Measurements from ENCODE around the gene UTP25.

UTP25 gene

DNA sequence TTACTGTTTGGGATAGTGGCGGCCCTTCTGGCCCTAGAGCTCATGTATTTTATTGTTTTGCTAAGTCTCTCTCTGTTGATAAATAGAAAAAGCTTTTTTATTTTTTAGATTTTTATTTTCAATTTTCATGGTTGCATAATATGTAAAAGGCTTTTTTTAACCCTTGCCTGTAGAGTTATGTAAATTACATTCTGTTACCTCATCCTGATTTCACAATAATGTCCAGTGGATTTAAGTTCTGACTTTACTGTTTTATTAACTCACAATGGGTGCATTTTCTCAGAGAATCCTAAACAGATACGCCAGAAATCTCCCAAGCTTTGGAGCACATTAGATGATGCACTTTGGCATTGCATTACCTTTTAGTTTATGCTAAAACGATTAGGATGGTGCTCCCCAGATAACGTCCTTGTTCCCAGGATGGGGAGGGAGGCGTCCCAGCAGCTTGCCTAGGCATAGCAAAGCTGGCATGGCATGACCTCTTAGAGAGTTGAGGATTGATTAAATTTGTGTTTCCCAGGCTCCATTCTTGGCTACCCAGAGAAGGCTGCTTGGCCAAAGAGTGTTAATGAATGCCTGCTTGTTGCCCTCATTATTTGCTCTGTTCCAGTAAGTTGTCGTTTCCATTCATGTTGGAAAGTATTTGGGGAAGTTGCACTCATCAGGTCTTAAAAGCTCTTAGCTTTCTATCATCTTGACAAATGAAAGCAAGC, 17.1 kb downstream of the UTP25 start:
- DNase-seq: no peak

- DNase-seq: no peak
Measured at GRCh38 chr1:209845408-209845725, 17.6 kb downstream of the UTP25 start.

DNA sequence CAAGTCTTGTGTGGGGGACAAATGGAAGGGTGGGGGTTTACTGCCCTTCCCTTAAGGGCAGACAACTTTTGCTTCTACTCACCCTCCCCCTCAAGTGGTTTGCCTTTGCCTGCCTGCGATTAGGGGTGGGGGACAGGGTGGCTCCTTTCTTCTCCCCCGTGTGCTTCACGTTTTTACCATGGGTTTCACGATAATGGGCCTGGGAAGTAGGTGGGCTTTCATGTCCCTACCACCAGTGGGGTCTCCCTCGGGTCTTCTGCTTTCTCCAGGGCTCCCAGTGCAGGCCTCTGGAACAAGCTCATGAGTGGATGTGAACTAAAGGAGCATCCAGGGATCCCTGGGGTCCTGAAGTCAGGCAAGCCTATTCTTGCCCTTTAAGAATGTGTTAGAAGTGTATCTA, 21.6 kb downstream of the UTP25 start:
- no peak for DNase-seq

DNA sequence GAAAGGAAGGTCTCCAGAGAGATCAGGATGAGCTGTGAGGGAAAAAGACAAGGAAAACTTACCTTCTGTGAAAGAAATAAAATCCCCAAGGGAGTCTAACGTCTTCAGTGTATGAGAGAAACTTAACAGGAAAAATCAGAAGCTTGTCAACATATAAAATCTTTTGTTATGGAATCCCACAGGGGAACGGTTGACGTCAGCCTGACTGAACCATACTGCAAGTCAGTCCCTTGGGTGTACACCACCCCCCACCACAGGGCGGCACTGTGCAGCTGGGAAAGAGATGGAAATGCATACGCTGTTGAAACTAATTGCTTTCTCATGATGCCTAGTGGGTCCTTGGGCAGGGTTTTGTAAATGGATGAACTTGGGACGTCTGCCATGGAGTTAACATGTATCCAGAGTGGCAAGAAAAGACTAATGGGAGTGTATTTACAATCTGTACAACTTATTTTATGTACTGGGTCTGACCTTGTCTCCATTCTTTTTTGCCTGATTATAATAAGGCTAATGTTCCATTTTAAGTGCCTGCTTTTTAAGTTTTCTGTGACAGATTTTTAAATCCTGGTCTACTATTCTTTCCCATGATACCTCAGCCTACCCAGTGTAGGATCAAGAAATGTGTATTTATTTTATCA, 22.7 kb downstream of the UTP25 start:
- DNase-seq: peak; percentile 48 to 54

GRCh38 chr1:209853676-209854075, 25.9 kb downstream of the UTP25 start:
- DNase-seq: no peak

- no peak for DNase-seq
Measured at GRCh38 chr1:209854196-209854595, 26.4 kb downstream of the UTP25 start.

DNA sequence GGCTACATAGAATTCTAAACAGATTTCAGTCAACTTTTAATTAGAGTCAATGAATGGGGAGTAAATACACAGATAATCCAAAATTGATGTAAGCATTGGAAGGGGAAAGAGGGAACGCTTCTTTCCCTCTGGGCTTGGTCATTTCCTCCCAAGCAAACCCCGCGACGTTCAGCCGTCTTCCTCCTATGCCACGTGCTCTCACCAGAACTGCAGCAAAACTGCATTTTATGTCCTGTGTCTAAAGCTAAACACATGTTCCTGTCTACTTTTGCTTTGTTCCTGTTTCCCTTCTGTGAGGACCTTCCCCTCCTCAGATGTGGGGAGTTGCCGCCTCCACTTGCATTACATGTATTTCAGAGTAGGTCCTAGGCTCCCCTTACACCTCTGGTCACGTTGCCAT, 27.2 kb downstream of the UTP25 start:
- no peak for DNase-seq

DNA sequence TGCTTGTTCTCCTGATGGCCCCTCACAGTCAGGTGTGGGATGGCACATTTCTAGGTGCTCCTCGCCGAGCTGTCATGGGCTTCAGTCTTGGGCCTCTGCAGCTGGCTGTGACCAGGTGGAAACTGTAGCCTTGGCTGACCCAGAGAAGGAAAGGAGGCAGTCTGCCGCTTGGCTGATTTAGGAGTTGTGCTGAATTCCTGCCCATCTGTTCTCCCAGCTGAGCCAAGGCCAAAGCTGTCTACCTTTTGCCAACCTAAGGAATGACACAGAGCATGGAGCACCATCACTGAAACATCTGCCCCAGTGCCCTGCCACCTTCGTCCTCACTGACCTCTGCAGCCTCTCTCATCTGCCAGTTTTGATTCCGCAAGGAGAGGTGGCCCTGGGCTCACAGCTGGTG, 27.9 kb downstream of the UTP25 start:
- DNase-seq: no peak

DNA sequence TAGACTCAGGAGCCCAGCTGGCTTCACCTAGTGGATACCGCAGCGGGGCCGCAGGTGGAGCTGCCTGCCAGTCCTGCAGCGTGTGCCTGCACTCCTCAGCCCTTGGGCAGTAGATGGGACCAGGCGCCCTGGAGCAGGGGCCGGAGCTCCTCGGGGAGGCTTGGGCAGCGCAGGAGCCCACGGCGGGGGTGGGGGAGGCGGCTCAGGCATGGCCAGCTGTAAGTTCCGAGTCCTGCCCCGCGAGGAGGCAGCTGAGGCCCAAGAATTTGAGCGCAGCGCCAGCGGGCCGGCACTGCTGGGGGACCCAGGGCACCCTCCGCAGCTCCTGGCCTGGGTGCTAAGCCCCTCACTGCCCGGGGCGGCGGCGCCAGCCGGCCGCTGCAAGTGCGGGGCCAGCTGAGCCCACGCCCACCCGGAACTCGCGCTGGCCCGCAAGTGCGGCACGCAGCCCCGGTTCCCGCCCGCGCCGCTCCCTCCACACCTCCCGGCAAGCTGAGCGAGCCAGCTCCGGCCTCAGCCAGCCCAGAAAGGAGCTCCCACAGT, 30.9 kb downstream of the UTP25 start:
- DNase-seq: no peak

DNA sequence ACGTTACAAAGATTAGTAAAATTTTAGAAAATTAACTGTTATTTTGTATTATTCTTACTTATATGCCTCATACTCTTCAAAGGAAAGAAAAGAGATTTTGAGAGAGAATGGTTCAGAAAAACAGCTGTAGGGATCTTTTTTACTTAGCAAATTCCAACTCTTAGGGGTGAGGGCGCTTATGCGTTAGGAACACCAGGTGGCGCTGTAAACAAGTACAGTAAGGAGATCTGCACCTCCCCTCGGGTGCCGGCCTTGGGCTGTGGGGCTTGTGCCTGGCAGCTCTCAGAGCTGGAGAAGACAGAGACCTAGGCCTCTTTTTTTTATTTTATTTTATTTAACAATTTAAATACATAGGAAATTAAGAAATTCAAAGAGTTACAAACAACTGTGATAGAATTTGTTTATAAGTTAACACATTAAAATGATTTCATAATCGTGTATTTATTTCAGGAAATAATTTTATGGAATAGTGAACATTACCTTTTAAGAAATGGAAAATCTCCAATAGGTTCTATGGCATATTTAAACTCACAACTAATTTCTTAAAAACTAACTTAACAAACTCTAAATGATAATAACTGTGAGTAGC, 32.6 kb downstream of the UTP25 start:
- DNase-seq: peak; percentile 70 to 81

DNA sequence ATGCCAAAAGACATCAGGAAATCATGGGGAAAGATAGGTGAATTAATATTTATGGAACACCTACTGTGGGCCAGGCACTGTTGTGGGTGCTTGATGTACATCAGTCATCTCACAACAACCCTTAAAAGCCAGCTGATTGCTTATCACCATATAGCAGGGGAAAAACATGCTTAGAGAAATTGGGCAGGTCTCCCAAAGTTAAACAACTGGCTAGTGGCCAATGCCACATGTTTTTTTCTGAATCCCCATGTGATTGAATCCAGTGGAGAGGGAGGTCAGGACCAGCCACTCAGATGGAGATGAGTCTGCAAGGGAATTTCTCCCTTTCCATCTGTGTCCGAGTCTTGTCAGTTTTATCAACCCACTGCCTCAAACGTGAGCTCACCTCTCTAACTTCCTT, 33.5 kb downstream of the UTP25 start:
- DNase-seq: no peak

- no peak for DNase-seq
Measured at GRCh38 chr1:209862391-209863356, 34.9 kb downstream of the UTP25 start.

DNA sequence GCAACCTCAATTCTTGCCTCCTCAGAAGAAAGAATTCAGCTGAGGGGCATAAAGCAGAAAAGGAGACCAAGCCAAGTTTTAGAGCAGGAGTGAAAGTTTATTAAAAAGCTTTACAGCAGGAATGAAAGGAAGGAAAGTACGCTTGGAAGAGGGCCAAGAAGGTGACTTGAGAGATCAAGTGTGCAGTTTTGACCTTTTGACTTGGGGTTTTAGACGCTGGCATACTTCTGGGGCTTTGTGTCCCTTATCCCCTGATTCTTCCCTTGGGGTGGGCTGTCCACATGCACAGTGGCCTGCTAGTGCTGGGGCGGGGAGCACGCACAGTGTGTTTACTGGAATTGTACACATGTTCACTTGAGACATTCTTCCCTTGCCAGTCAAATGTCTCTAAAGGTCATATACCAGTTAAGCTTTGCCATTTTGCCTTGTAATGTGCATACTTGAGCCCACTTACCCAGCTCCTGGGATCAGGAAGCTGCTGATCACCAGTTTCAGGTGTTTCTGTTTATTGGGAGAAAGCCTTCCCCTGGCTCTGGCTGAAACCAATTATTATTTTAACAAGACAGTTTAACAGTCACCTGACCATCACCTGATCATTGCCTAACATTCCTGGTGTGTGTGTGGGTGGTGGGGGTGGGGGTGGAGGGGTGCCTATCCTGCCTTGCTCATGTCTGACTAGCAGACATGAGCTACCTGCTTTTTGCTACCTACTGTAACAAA, 36.2 kb downstream of the UTP25 start:
- no peak for DNase-seq

DNA sequence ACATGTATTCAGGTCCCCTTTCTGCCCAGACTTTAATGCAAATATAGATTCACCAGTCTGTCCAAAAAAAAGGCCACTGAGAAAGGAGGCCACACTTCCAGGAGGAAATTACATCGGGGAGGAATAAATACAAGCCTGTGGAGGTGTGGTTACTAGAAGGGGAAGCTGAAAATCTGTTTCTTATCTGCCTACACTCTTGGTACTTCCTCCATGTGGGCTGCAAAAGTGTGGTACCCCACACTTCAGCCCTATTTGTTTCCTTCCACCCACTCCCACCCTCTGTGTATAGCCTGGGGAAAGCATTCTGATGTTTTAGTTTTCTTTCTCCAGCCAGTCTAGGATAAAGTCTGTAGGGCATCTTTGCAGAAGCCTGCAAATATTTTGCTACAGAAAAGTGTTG, 38.4 kb downstream of the UTP25 start:
- no peak for DNase-seq

DNA sequence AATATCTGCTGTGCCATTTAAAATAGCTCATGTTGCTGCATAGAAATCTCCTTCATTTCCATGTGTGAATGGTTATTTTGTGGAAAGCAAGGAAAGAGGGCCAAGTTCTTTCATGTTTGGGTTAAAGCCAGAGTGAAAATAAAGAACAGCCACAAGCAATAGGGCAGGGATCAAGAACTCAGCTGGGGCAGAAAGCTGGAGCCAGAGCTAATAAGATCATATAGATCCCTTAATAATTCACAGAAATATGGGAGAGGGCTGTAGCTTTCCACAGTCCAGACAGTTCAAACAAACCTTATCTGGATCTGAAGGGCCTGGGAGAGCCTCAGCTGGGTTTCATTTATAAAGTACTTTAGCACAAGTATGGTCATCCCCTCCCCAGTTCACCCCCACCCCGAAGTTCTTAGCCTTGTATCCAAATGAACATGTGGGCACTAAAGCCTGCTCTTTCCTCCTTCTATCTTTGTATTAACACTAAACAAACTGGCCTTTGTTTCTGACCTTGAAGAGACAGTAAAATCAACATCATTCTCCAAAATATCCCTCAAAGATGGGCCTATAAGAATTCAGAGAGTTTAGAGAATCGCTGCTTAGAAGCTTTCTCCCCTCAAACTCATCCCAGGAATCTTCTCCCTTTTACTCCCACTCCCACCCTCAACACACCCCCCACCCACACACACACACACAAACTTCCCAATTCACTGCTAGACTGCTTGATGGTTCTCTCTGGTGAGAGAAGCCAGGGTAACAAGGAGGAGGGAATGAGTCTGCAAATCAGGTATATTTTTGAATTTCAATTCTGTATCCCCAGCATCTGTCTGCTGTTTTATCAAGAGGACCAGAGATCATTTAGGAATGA, 41.7 kb downstream of the UTP25 start:
- no peak for DNase-seq

GRCh38 chr1:209870151-209870831, 42.5 kb downstream of the UTP25 start:
- no peak for DNase-seq

DNA sequence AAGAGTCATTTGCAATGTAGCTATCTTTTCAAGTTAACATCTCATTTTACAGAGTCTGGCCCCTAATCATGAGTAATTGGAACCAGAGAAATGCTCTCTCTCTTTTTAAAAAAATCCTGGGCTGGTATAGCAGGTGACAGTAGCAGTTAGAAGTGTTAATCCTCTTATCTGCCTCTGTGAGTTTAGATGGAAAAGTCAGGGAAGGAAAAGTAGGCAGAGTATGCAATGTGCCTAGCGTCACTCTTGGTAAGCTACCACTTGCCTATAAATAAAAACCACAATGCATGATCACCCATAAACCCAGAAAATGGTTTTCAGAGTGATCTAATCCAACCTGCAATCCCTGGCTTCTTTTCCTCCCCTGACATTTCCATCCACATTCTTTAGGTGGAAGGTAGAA, 43.2 kb downstream of the UTP25 start:
- DNase-seq: no peak

GRCh38 chr1:209871430-209871829, 43.7 kb downstream of the UTP25 start:
- DNase-seq: no peak

DNA sequence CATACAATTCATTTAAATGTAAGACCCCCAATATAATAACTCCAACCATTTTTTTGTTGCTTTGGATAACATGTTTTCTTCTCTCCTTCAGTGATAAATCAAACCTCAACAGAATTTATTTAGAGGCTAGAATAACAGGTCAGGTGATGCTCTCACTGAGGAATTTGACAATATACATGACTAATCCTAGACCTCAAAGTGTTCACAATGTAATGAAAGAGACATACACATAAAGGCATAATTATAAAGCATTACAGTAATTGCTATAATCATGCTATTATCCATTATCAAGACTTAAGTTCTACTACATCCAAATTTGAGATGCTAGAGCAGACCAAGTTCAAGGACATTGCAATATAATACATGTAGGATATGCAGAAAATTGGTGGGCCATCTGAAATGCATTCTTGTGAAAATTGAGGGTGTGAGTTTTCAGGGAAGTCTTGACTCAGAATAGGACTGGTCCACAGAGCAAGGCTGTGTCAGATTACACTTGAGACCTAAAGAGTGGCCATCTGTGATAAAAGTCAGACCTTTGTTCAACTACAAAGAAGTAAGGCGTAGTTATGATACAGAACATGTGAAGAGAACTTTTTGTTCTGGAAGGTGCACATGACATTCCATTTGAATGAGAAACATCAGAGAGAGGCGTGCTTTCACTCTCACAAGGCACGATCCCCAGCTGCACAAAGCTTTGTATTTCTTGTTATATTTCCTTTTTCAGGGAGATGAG, 45.5 kb downstream of the UTP25 start:
- DNase-seq: no peak

DNA sequence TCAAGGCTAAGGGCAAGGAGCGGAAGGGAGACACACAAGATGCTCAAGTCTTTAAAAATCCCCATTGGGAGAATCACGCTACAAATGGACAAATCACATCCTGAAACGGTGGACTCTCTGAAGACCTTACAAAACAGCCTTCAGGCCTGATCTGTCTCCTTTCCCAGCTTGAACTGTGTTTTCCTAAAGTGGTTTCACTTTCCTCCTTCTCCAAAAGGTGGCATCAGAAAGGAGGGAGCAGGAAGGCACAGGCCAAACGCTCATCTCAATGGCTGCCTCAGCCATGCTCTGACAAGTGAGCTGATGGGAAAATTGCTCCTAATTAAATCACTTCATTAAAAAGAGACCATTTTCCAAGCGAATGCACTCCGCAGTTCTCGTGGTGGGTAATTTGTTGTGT, 47.7 kb downstream of the UTP25 start:
- DNase-seq: no peak

All from activated CD4-positive, alpha-beta T cell treated with anti-CD3 and anti-CD28 coated beads, Interleukin-2, amount 50 U/mL, for 48 hours (primary cell).